Left lung (tissue), 10 donors: ENCODE data around the gene FGF1. TPM values are rescaled to one million over a fixed set of nuclear protein-coding genes. Genes with fewer than 3 reads are reported as not detected.

Source experiments
- ATAC-seq: fragments of 200-7000 bp; cut with Tn5 transposase; one replicate; pipeline ENCODE4 v1.9.1; 2020; ENCODE audit warnings: moderate library complexity
- DNase-seq, 4 donors: peaks; one replicate each; pipeline ENCODE4 v3.0.0-alpha.2; 2013 to 2020
- H3K27ac ChIP-seq, 2 donors: fragments of 200-600 bp; sonication (generic) in 1 of 2; one replicate each; pipeline versions ENCODE4 v1.5.0 to v1.8.0; 2020 to 2021
- H3K27me3 ChIP-seq, 2 donors: fragments of 200-600 bp; sonication (generic) in 1 of 2; one replicate each; pipeline versions ENCODE4 v1.5.0 to v1.8.0; 2020 to 2021
- H3K36me3 ChIP-seq, 2 donors: fragments of 200-600 bp; sonication (generic) in 1 of 2; one replicate each; pipeline versions ENCODE4 v1.5.0 to v1.8.0; 2020 to 2021
- H3K4me1 ChIP-seq, 2 donors: fragments of 200-600 bp; one replicate each; pipeline ENCODE4 v1.8.0; 2021
- H3K4me3 ChIP-seq, 2 donors: fragments of 200-600 bp; sonication (generic) in 1 of 2; one replicate each; pipeline versions ENCODE4 v1.5.0 to v1.8.0; 2020 to 2021; ENCODE audit warnings: mild to moderate bottlenecking in 1 of 2
- H3K9me3 ChIP-seq, 2 donors: fragments of 200-600 bp; sonication (generic) in 1 of 2; one replicate each; pipeline versions ENCODE4 v1.5.0 to v1.8.0; 2020 to 2021
- CTCF ChIP-seq, 2 donors: fragments of 200-600 bp; sonication (generic) in 1 of 2; IDR thresholded peaks; one replicate each; pipeline versions ENCODE4 v1.5.0 to v1.8.0; 2021; ENCODE audit warnings: antibody characterized with exemption in 2 of 2
- intact Hi-C, 2 donors: fragments of 100-400 bp; cut with DNase I; formaldehyde crosslinking; loops; one replicate each; pipeline versions ENCODE4 v1.11.2 to v1.14.2; 2022
- polyA plus RNA-seq, 6 donors: library from polyadenylated mRNA; unstranded; fragments of 120-200 nt; gene quantifications; one replicate each; pipeline ENCODE4 v1.2.1, GENCODE V29; 2013; ENCODE audit not compliant: insufficient read length in 6 of 6
- total RNA-seq, 2 donors: library from RNA; stranded (reverse); fragmentation: NEBNext Ultra II Directional; extraction: Animal tissue kit (Norgen Biotek cat#: 25700); gene quantifications; one replicate each; pipeline ENCODE4 v1.2.1, GENCODE V29; 2021
- donor health status: DM: no; HTN: yes; CAD: no.
- donor health status: DM: no; HTN: no; CAD: no.

Gene FGF1
- total and polyA plus RNA-seq, 8 donors: 0.41 to 1.9 (median 1.4) TPM

- intact Hi-C loops: loop anchor here in 1 of 2 donors (5.0 kb wide), 2 partner anchors 40 to 85 kb away; no protein-coding TSS in a partner anchor
Measured at GRCh38 chr5:142697356-142698255, 11.7 kb upstream of the FGF1 start.

DNA sequence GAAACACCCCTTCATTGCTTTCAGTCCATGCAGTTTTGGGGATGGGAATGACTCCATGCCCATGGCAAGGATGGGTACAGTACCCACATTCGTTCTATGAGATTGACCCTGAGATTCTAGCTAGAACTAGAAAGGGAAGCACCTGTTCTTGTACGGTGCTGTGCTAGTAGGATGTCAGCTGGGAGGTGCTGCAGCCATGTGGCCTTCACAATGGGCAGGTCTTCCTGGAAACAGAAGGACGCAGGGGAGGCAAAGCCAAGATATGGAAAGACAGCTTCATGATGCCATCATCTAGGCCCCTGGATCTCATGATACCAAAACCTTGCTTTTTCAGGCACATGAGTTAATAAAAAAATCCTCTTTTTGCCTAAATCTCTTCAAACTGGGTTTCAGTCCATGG lies 10.5 kb upstream of the FGF1 start:
- Histone ChIP-seq H3K27me3 (no peaks in the 10 kb centered on the region), H3K27ac (no peak overlapping the region), H3K4me1 (peaks cover 14 to 18% of the 10 kb centered on the region in 2 donors), H3K36me3 (no peaks in the 10 kb centered on the region), H3K9me3 (no peaks in the 10 kb centered on the region), H3K4me3 (no peak overlapping the region)
- TF ChIP-seq CTCF (IDR thresholded peaks at IDR 0.05): no peak
- ATAC-seq (no peak), DNase-seq (no peak)
- intact Hi-C loops: loop anchor here in 1 of 2 donors (5.0 kb wide), 2 partner anchors 39 to 84 kb away; no protein-coding TSS in a partner anchor

More at GRCh38 chr5:142697356-142698255, 11.7 kb upstream of the FGF1 start:
- Histone ChIP-seq H3K36me3 (no peaks in the 10 kb centered on the region), H3K9me3 (no peaks in the 10 kb centered on the region), H3K27ac (peak overlapping the region in 1 of 2 donors; percentile 37), H3K27me3 (no peaks in the 10 kb centered on the region), H3K4me1 (peaks cover 14 to 18% of the 10 kb centered on the region in 2 donors), H3K4me3 (no peak overlapping the region)
- DNase-seq (peak in 2 of 4 donors; percentile 36 to 53), ATAC-seq (peak; percentile 8)
- TF ChIP-seq CTCF (IDR thresholded peaks at IDR 0.05): no peak

- no peaks in the 10 kb centered on the region for H3K27me3 ChIP-seq
- DNase-seq: no peak
- ATAC-seq: no peak
- intact Hi-C loops: no loop called here
- no peak overlapping the region for H3K4me3 ChIP-seq
- no peak for TF ChIP-seq CTCF (IDR thresholded peaks at IDR 0.05)
- H3K9me3 ChIP-seq: no peaks in the 10 kb centered on the region
- H3K36me3 ChIP-seq: no peaks in the 10 kb centered on the region
- H3K27ac ChIP-seq: no peak overlapping the region
- peaks cover 14 to 18% of the 10 kb centered on the region in 2 donors for H3K4me1 ChIP-seq
Measured at GRCh38 chr5:142694092-142694856, 8.4 kb upstream of the FGF1 start.

DNA sequence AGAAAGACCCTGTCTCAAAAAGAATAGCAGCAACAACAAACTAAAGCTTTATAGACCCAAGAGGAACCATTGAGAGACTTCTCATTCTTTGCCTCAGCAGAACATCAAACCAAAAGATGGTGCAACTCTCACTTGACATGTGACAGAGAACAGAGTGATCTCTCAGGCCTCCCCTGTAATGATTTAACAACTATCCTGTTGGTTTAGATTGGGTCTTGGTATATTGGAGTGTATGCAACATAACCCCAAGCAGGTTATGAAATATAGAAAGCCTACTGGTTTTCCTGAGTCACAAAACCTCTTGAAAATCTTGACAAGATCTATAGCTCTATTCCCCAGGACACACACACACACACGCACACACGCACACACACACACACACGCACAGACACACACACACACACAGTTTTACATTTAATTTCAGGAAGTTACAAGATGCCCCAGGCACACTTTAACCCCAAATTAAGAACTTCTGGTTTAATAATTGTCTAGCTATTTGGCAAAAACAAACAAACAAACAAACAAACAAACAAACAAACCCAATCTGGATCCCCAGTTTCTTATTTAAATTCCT lies 6.5 kb upstream of the FGF1 start:
- H3K36me3 ChIP-seq: no peaks in the 10 kb centered on the region
- H3K27ac ChIP-seq: no peak overlapping the region
- H3K4me1 ChIP-seq: peaks cover 0 to under 1% of the 10 kb centered on the region in 2 donors
- H3K4me3 ChIP-seq: no peak overlapping the region
- intact Hi-C loops: no loop called here
- no peaks in the 10 kb centered on the region for H3K9me3 ChIP-seq
- ATAC-seq: no peak
- no peak for DNase-seq
- no peak for TF ChIP-seq CTCF (IDR thresholded peaks at IDR 0.05)
- H3K27me3 ChIP-seq: no peaks in the 10 kb centered on the region
